GM19035 (cell line): ENCODE results near the gene TREH.

Experiments used
- ATAC-seq: cut with Tn5 transposase; IDR thresholded peaks from one replicate; pipeline ENCODE4 v1.9.1; 2021; ENCODE audit not compliant: unreplicated experiment

Gene TREH

GRCh38 chr11:118648291-118648690, 31.2 kb downstream of the TREH start:
- no peak for ATAC-seq

GRCh38 chr11:118646393-118646792, 33.1 kb downstream of the TREH start:
- ATAC-seq, result no peak

GRCh38 chr11:118645066-118645715, 34.3 kb downstream of the TREH start:
- no peak for ATAC-seq

- no peak for ATAC-seq
These were observed 35.0 kb downstream of the TREH start for GRCh38 chr11:118644496-118644895.

- ATAC-seq, result no peak
These were observed 35.5 kb downstream of the TREH start for GRCh38 chr11:118643995-118644345.

- no peak for ATAC-seq
These were observed 36.1 kb downstream of the TREH start for GRCh38 chr11:118643142-118643994.

- ATAC-seq, result no peak
These were observed 37.9 kb downstream of the TREH start for GRCh38 chr11:118641397-118642019.

GRCh38 chr11:118640332-118641154, 38.9 kb downstream of the TREH start:
- no peak for ATAC-seq

GRCh38 chr11:118639899-118640298, 39.6 kb downstream of the TREH start:
- no peak for ATAC-seq

- ATAC-seq, result no peak
These were observed 40.7 kb downstream of the TREH start for GRCh38 chr11:118638726-118639125.

GRCh38 chr11:118636569-118637290, 42.7 kb downstream of the TREH start:
- no peak for ATAC-seq

GRCh38 chr11:118635642-118636041, 43.8 kb downstream of the TREH start:
- ATAC-seq, result no peak

- no peak for ATAC-seq
These were observed 44.2 kb downstream of the TREH start for GRCh38 chr11:118635237-118635591.

- ATAC-seq, result no peak
These were observed 44.8 kb downstream of the TREH start for GRCh38 chr11:118634431-118635236.

- ATAC-seq, result no peak
These were observed 45.5 kb downstream of the TREH start for GRCh38 chr11:118633979-118634378.

- no peak for ATAC-seq
These were observed 46.1 kb downstream of the TREH start for GRCh38 chr11:118633319-118633690.

- no peak for ATAC-seq
These were observed 46.7 kb downstream of the TREH start for GRCh38 chr11:118632577-118633318.

GRCh38 chr11:118631142-118631909, 48.1 kb downstream of the TREH start:
- ATAC-seq, result no peak
